ENCODE results near the gene TMOD1. TPM values are rescaled to one million over a fixed set of nuclear protein-coding genes. Genes with fewer than 3 reads are reported as not detected.

TMOD1 gene
- total and polyA plus RNA-seq, 2 of the 8 experiments (the other 6 are each of a cell fraction or from before 2014, with no cell fraction given) = 0.17 to 0.88 TPM

DNA sequence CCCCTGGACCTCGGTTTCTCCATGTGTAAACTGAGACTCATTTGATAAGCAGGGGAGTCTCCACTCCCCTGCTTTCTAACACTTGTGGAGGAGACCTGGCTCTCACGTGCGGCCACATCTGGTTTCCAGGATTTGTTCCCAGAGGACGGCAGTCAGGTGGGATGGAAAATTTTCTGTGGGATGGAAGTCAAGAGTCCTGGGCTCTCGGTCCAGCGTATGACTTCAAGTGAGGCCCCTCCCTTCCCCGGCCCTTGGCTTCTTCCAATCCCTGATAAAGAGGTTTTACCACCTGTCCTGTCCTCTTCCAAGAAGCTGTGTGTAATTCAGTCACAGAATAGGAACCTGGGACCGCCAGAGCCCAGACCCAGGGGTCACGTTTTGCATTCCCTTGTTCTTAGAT lies 35.0 kb downstream of the TMOD1 start (continued):
- TF ChIP-seq NANOG (IDR thresholded peaks at IDR 0.05; ENCODE audit: insufficient read depth, low read depth, low read length, poor library complexity, severe bottlenecking) = no peak
- no peak for TF ChIP-seq POLR2A (IDR thresholded peaks at IDR 0.05; ENCODE audit: control extremely low read depth in 1 of 2, low read depth in 2 of 2, low read length in 2 of 2)
- no peak for TF ChIP-seq HDAC6 (IDR thresholded peaks at IDR 0.05; ENCODE audit: low read depth, low read length)

Data from H1 (cell line).